Vagina (tissue), 2 donors: Measurements from ENCODE around the gene ARL6IP6.

Source experiments
- POLR2A ChIP-seq, 2 donors: fragments of 450-650 bp; IDR thresholded peaks; one replicate each; pipeline ENCODE4 v1.6.1; 2017; ENCODE audit warnings: antibody characterized with exemption in 2 of 2, mild to moderate bottlenecking in 2 of 2, moderate library complexity in 2 of 2
- POLR2AphosphoS5 ChIP-seq, 2 donors: sonication (generic); formaldehyde crosslinking; IDR thresholded peaks; one replicate each; pipeline ENCODE4 v1.9.0; 2017; ENCODE audit warnings: antibody characterized with exemption in 2 of 2, mild to moderate bottlenecking in 2 of 2, low read depth in 1 of 2; ENCODE audit not compliant: insufficient read depth in 1 of 2
- TF ChIP-seq, protein P1 (sequence below), 3 experiments: fragments of 450-650 bp in 2 of 3; fragments of 200-600 bp in 1 of 3; sonication (generic) in 1 of 3; IDR thresholded peaks; one replicate each; pipeline ENCODE4 v1.5.1; 2017 to 2019; ENCODE audit warnings: antibody characterized with exemption in 3 of 3, mild to moderate bottlenecking in 2 of 3, moderate library complexity in 2 of 3

- TF ChIP-seq, protein P1, sequence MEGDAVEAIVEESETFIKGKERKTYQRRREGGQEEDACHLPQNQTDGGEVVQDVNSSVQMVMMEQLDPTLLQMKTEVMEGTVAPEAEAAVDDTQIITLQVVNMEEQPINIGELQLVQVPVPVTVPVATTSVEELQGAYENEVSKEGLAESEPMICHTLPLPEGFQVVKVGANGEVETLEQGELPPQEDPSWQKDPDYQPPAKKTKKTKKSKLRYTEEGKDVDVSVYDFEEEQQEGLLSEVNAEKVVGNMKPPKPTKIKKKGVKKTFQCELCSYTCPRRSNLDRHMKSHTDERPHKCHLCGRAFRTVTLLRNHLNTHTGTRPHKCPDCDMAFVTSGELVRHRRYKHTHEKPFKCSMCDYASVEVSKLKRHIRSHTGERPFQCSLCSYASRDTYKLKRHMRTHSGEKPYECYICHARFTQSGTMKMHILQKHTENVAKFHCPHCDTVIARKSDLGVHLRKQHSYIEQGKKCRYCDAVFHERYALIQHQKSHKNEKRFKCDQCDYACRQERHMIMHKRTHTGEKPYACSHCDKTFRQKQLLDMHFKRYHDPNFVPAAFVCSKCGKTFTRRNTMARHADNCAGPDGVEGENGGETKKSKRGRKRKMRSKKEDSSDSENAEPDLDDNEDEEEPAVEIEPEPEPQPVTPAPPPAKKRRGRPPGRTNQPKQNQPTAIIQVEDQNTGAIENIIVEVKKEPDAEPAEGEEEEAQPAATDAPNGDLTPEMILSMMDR (IDR thresholded peaks at IDR 0.05): no peak
- no peak for TF ChIP-seq POLR2AphosphoS5 (IDR thresholded peaks at IDR 0.05; ENCODE audit: insufficient read depth in 1 of 2, low read depth in 1 of 2)
- no peak for TF ChIP-seq POLR2A (IDR thresholded peaks at IDR 0.05)
Observed at GRCh38 chr2:152763651-152764050, 45.2 kb downstream of the ARL6IP6 start.
